GM18520 (cell line): Measurements from ENCODE around the gene KCNAB1.

Experiments used
- ATAC-seq: cut with Tn5 transposase; IDR thresholded peaks from one replicate; pipeline ENCODE4 v1.9.1; 2021; ENCODE audit not compliant: unreplicated experiment

Gene KCNAB1

GRCh38 chr3:156443079-156443478 is 322.7 kb downstream of the KCNAB1 start:
- no peak for ATAC-seq

GRCh38 chr3:156445117-156446090 is 325.0 kb downstream of the KCNAB1 start:
- no peak for ATAC-seq

DNA sequence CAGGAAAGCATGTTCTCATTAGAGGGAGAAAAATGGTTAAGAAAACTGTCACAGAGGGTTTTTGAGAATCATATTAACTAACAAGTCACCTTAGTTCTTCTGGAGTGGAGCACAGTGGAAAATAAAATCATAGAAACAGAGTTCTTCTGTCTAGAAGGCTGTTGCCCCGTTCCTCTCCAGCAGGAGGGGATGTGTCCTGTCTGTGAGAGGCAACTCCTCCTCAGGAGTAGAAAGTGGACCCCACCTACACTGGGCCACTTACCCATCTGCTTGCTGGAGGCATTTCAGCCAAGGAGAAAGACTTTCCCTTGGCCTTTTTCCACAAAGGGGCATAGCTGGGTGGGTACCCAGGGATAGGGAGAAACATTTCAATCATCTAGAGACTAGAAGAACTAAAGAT is 327.9 kb downstream of the KCNAB1 start:
- ATAC-seq, result no peak

GRCh38 chr3:156449710-156450574 is 329.6 kb downstream of the KCNAB1 start:
- no peak for ATAC-seq

DNA sequence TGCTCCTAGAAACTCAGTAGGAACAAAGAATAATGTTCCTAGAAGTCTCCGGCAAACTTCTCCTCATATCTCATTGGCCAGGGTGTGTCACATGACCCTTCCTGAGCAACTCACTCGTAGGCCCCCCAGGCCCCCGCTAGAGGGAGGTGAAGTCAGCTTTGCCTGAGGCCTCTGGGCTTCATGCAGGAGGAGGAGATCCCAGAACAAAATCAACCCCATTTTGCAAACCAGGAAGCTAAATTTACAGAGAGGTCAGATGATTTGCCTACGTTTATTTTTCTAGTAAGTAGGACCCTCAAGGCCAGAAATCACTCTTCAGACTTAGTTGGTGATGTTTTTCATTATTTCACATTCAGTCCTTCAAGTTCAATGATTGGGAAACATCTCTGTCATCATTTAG is 335.5 kb downstream of the KCNAB1 start:
- ATAC-seq, result no peak

DNA sequence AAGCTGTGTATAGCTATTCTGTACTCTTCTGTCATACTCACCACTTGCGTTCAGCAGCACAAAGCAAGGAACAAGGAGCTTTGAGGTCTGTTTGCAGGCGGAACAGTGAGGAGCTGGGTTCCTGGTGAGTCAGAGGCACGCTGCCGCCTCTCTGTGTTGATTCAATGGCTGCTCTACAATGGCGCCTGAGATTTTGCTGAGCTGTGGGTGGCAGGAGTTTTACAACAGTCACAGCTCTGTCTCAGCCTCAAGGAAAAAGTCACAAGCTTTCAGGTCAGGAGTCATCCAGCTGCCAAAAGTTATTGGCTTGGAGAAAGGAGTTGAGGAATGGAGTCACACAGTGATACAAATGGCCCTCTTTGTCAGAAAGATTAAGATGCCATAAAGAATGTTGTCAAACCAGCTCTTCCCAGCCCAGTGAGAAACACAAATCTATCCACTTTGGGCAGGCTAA is 336.4 kb downstream of the KCNAB1 start:
- ATAC-seq, result no peak

GRCh38 chr3:156459434-156459833 is 339.1 kb downstream of the KCNAB1 start:
- no peak for ATAC-seq

DNA sequence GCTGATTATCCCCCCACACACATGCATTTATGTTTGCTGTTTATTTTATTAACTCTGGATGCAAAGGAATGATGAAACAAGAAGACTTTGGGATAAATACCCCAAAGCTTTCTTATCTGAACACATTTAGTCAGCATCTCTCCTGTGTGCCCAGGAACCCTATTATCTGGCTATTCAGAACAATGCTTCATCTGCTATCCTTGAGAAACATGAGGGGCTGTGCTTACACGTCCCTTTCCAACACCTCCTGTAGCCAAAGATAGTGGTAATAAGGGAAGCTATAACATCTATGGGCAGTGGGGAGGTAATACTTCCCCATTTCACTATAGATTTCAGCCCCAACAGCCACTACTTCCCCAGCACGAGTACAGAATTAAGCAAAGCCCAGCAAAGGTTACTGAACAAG is 339.8 kb downstream of the KCNAB1 start:
- ATAC-seq, result no peak

- ATAC-seq, result no peak
Observed at GRCh38 chr3:156461889-156462288, 341.5 kb downstream of the KCNAB1 start.

- ATAC-seq, result no peak
Observed at GRCh38 chr3:156463123-156463522, 342.7 kb downstream of the KCNAB1 start.

DNA sequence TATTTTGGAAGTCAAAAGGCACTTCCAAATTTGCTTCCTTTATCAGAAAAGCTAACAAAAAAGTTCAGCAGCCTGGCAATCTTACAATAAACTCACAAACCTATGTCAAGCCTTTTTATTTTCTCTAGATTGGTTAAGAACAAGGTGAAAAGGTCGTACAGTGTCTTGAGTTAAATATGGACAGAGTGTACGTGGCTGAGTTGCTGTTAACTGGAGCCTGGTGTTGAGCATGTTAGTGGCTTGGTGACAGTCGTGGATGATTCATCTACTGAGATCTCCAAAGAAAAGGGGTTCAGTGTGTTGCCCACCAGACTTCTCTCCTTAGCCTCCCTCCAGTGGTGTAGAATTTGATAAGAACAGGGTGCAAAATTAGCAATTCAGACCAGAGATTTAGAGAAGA is 344.8 kb downstream of the KCNAB1 start:
- ATAC-seq, result no peak

DNA sequence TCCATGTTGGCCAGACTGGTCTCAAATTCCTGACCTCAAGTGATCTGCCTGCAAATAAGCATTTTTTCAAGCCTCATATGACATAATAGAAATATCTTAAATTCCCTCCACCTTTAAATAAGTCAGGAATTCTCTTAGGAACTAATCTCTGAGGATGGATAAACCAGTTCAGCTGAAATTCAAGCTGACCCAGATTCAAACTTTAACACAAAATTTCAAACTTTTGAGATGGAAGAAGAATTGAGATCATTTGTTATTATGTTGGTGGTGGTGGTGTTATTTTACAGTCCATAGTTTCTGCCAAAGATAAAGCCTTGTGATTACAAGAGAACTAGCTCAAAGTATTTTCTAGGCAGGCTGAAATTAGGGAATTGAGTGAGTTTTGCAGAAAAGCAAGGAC is 349.1 kb downstream of the KCNAB1 start:
- ATAC-seq, result no peak

- ATAC-seq, result no peak
Observed at GRCh38 chr3:156471431-156471830, 351.1 kb downstream of the KCNAB1 start.

DNA sequence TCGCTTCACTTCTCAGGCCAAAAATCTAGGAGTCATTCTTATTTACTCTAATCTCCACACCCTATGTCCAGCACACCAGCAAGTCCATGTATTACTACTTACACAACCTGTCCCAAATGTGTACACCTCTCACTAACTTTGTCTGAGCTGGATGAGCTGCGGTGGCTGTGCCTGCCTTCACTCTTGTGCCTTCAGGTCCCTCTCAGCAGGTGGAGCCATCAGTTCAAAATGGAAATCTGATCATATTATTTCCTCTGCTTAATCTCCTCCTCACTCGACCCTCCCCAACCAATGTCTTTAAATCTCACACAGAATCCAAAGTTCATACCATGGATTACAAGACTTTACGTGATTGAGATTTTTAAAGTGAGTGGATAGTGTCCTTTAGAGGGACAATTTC is 351.8 kb downstream of the KCNAB1 start:
- no peak for ATAC-seq

GRCh38 chr3:156472684-156473083 is 352.3 kb downstream of the KCNAB1 start:
- no peak for ATAC-seq

DNA sequence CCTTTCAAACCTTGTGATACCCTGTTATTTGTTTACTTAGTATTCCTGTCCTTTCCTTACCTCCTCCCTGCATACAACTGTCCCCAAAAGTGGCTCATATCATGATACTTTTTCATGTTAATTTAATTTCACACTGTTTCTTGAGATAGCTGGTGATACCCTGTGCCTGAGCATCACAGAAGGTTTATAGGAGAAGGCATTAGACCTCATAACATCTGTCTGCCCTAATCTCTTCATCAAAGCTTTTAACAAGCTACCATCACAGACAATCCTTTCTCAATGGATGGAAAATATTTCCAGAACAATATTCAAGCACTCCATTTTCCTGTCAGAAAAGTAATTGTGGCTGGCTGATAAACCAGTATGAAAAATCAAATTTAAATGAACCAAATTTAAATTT is 353.0 kb downstream of the KCNAB1 start:
- no peak for ATAC-seq

DNA sequence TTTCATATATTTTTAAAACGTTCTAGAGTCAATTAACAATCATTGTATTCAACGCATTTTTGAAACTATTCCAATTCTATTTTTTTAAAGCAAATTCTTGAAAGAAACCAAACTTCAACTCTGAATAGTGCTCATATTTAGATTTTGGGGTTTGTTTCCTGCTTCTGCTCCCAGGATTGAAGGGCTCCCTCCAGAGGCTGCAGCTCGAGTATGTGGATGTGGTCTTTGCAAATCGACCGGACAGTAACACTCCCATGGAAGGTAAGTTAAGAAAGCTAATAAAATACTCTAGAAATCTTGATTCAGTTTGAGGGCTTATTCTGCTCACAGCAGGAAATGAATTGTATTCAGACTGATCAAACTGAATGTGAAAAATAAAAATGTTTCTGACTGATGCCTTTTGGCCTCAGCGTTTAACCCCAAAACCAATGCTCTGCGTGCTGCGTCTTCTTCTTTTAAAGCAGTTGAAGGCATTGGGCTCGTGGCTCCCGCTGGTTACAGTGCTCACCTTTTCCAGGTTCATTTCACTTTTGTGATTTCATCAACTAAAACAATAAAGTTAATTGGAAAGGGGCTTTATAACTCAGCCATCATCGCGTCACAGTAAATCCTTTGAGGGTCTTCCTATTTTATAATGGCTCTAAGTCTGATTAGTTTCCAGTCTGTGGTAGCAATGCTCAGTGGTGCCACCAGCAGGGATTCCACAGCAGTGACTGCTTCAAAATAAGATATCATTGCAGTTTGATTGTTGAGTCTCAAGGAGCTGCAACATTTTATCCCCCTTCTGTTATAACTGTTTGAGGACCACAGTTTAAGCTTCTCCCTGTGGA is 354.4 kb downstream of the KCNAB1 start:
- ATAC-seq, result no peak

DNA sequence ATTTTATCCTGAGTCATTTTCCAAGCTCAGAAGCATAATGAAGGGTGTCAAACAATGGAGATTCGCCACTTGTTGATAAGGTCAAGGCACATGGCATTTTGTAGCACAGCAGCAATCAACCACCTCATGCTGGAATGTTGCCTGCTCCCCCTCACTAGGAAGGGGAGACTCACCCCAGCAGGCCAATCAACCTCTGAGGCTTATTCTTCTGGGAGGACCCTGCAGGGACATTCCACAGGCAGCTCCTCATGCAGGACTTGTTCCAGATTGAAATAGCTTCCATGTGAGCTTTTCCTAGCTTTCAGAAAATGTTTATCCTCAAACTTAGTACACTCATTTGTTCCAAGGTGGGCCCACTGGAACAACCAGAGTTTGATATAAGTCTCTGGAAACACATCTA is 356.9 kb downstream of the KCNAB1 start:
- ATAC-seq, result no peak

- ATAC-seq, result no peak
Observed at GRCh38 chr3:156478891-156479290, 358.5 kb downstream of the KCNAB1 start.

- no peak for ATAC-seq
Observed at GRCh38 chr3:156479604-156480003, 359.2 kb downstream of the KCNAB1 start.

DNA sequence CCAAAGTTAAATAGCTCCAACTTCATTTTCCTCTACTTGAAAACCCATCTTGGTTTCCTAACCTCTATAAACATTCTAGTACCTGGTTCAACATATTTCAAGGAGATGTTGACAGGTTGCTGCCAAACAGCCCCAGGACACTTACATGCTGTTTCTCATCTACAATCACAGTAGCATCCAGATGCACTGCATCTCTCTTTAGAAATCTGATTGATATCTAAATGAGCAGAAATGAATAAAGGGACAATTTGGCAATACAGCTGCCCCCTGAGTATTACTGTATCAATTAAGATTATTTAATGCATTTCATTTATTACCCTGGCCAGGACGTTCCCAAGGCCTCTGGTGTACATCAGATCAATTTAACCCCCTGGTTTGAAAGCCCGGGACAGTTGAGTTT is 360.6 kb downstream of the KCNAB1 start:
- ATAC-seq, result no peak
